ENCODE measurements around the gene LHX4.

DNA sequence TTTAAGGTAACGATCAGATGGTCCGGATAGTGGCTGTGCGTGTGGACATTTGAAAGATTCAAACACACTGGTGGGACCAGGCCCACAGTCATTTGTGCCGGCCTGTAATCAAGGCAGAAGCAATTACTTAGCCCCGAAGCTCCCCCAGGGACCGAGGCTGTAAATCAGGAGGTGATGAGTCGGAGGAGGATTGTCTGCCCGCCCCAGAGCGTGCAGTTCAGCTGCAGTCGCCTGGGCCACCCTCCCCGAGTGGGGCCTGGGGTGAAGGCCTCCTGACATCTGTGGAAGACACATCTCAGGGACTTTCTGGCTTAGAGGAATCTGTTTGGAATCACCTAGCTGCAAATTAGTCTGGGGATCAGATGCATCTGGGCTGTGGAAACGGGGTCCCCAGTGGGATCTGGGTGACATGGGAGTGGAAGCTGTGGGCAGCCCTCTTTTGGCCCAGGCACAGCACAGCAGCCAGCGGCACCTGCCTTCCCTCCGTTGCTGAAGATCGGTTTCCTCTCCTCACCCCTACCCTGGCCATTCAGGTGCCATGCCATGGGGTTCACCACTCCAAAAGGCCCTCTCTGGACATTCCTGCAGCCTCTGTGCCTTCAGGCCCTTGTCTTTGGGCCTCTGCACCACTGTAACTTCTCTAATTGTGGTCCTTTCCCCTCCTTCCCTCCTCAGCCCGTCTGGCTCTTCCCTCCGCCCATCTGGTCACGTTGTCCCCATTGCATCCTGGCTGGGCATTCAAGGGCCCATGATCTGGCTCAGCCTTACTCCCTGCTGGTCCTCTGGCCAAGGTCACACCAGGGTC is 25.7 kb downstream of the LHX4 start:
- no peak for TF ChIP-seq EZH2 (IDR thresholded peaks at IDR 0.05; ENCODE audit: insufficient read depth, poor library complexity, severe bottlenecking)
- TF ChIP-seq EZH2phosphoT487 (IDR thresholded peaks at IDR 0.05; ENCODE audit: insufficient read depth, low read depth), result no peak
